ENCODE data around the gene DRD2. TPM values are rescaled to one million over a fixed set of nuclear protein-coding genes. Genes with fewer than 3 reads are reported as not detected.

The DRD2 gene
- total and polyA plus RNA-seq, 2 donors (not counting 3 experiments of a cell fraction or from before 2014, with no cell fraction given): not detected

- Histone ChIP-seq H3K27ac (ENCODE audit: insufficient read depth, low read depth, low read length) (no peak overlapping the region), H3K9me1 (replicated peaks; ENCODE audit: control insufficient read depth, extremely low read depth, insufficient read depth, low read length) (no peaks in the 10 kb centered on the region), H3K4me1 (ENCODE audit: control insufficient read depth, extremely low read depth, insufficient read depth, low read length) (no peaks in the 10 kb centered on the region), H3K4me2 (ENCODE audit: insufficient read depth, low read length) (no peak overlapping the region), H3K9me3 (replicated peaks; ENCODE audit: control insufficient read depth, insufficient read depth, low read length) (no peaks in the 10 kb centered on the region), H2AFZ (ENCODE audit: low read depth, low read length) (no peak overlapping the region), H3K4me3 (replicated peaks in 1 of 3; ENCODE audit: insufficient read depth in 1 of 3, low read depth in 1 of 3, low read length in 3 of 3) (no peak overlapping the region), H3K79me2 (ENCODE audit: control insufficient read depth, insufficient read depth, low read length) (no peaks in the 10 kb centered on the region), H4K20me1 (replicated peaks; ENCODE audit: control insufficient read depth, extremely low read depth, insufficient read depth, low read length) (no peaks in the 10 kb centered on the region), H3K9ac (replicated peaks; ENCODE audit: extremely low read depth, insufficient read depth, low read length) (no peak overlapping the region), H3K36me3 (ENCODE audit: control insufficient read depth in 2 of 2, extremely low read depth in 1 of 2, insufficient read depth in 2 of 2, low read length in 2 of 2) (no peaks in the 10 kb centered on the region), H3K27me3 (ENCODE audit: control insufficient read depth in 2 of 2, insufficient read depth in 2 of 2, low read length in 2 of 2) (no peaks in the 10 kb centered on the region)
- FAIRE-seq: no peak
- POLR2A ChIA-PET: no interaction called here
- CTCF ChIA-PET: no interaction called here
- intact Hi-C loops (cut with micrococcal nuclease): no loop called here
- no TSS peak for BruUV-seq (replicated peaks)
- dilution Hi-C loops (cut with MboI; ENCODE audit: extremely low pct_ligation_motif_present, low sequenced_read_pairs): no loop called here
- TF ChIP-seq CTCF (IDR thresholded peaks at IDR 0.05; ENCODE audit: extremely low read depth in 1 of 2, insufficient read depth in 1 of 2, low read depth in 1 of 2, low read length in 2 of 2) (no peak), GATA2 (IDR thresholded peaks at IDR 0.05; ENCODE audit: insufficient read depth, insufficient read length, low read depth, low read length) (no peak), EZH2 (IDR thresholded peaks at IDR 0.05; ENCODE audit: borderline replicate concordance, low read depth, low read length, severe bottlenecking) (no peak), POLR2A (IDR thresholded peaks at IDR 0.05; ENCODE audit: low read depth, low read length) (no peak), MAX (IDR thresholded peaks at IDR 0.05; ENCODE audit: insufficient read depth, insufficient read length) (no peak), POLR2AphosphoS5 (IDR thresholded peaks at IDR 0.05; ENCODE audit: insufficient read depth, low read depth, low read length) (no peak), MYC (IDR thresholded peaks at IDR 0.05; ENCODE audit: low read depth, low read length) (no peak), FOS (IDR thresholded peaks at IDR 0.05; ENCODE audit: borderline replicate concordance, insufficient read depth, low read length) (no peak), JUN (IDR thresholded peaks at IDR 0.05; ENCODE audit: borderline replicate concordance, insufficient read depth, insufficient read length, low read depth) (no peak)
- DNase-seq (ENCODE audit: low read depth, low spot score): no peak
Measured at GRCh38 chr11:113458189-113458588, 17.0 kb downstream of the DRD2 start.

Data from endothelial cell of umbilical vein (primary cell).